22Rv1 (cell line): Measurements from ENCODE around the gene RASSF4.

Experiments
- CTCF ChIP-seq: fragments of 450-650 bp; IDR thresholded peaks from 2 replicates; pipeline ENCODE4 v1.5.1; 2017; ENCODE audit warnings: mild to moderate bottlenecking
- ZFX ChIP-seq: fragments of 450-650 bp; IDR thresholded peaks from 2 replicates; pipeline ENCODE4 v1.6.1; 2017; ENCODE audit warnings: antibody characterized with exemption, borderline replicate concordance

DNA sequence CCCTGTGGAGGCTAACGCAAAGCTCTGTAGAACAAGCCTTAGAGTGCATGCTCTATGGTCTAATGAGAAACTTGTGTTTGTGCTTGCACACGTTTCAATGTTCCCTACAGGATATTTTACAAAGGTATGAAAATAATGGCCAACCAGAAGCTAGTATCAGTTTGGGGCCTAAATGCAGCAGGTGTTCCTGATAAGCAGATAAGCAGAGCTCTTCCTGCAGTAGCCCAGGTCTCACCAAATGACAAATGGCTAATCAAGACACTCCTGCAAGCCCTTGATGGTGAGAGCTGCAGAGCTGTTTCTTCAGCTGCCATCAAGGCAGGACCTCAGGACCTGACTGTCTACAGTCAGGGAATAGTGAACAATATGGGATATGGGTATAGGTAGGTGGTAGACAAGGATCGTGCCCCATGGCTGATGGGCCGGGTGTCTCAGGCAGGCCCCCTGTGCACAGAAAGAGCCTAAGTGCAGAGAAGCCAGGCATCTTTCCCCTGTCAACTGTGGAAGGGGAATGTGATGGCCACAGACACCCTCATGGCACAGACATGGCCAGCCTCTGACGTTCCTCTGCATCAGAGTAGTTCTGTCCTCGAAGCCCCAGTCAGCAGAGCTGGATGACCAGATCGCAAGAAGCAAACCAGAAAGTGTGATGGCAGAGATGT lies 23.2 kb upstream of the RASSF4 start:
- TF ChIP-seq CTCF = no peak
- TF ChIP-seq ZFX = no peak
